Small intestine (tissue), 7 donors: Measurements from ENCODE around the gene DHRSX. TPM values are rescaled to one million over a fixed set of nuclear protein-coding genes. Genes with fewer than 3 reads are reported as not detected.
"Not testable (repeated sequence)": the region's sequence is repeated elsewhere in the genome, so short reads cannot be mapped to it uniquely, and the experiment has no call there.

Source experiments
- DNase-seq, 2 donors: peaks; one replicate each; pipeline versions ENCODE4 v3.0.0 to v3.0.0-alpha.2; 2013
- FAIRE-seq: peaks from 2 replicates; lab custom pipeline; 2012; peaks lifted over from hg19 to GRCh38; lab: Jason Lieb, UNC
- H3K27ac ChIP-seq, 3 donors: one replicate each; pipeline ENCODE4 v1.5.1; 2013; ENCODE audit warnings: low read length in 2 of 3, mild to moderate bottlenecking in 2 of 3, control low read depth in 1 of 3, inconsistent platforms in 1 of 3, low read depth in 1 of 3, moderate library complexity in 1 of 3
- H3K27me3 ChIP-seq, 3 donors: one replicate each; pipeline ENCODE4 v1.6.1; 2013; ENCODE audit warnings: low read length in 3 of 3, inconsistent platforms in 1 of 3; ENCODE audit not compliant: control insufficient read depth in 3 of 3, insufficient read depth in 3 of 3
- H3K36me3 ChIP-seq, 3 donors: one replicate each; pipeline ENCODE4 v1.6.1; 2013; ENCODE audit warnings: low read length in 3 of 3, inconsistent platforms in 1 of 3, low read depth in 1 of 3, mild to moderate bottlenecking in 1 of 3, moderate library complexity in 1 of 3; ENCODE audit not compliant: control insufficient read depth in 3 of 3, insufficient read depth in 2 of 3
- H3K4me1 ChIP-seq, 3 donors: one replicate each; pipeline ENCODE4 v1.6.1; 2013; ENCODE audit warnings: low read length in 2 of 3, inconsistent platforms in 1 of 3, low read depth in 1 of 3, mild to moderate bottlenecking in 1 of 3, moderate library complexity in 1 of 3; ENCODE audit not compliant: control insufficient read depth in 3 of 3, insufficient read depth in 2 of 3
- H3K4me3 ChIP-seq, 3 donors: one replicate each; pipeline ENCODE4 v1.5.1; 2013; ENCODE audit warnings: low read length in 3 of 3, control low read depth in 1 of 3, inconsistent platforms in 1 of 3, low read depth in 1 of 3, mild to moderate bottlenecking in 1 of 3, moderate library complexity in 1 of 3
- H3K9me3 ChIP-seq, 2 donors: one replicate each; pipeline ENCODE4 v1.6.1; 2013; ENCODE audit warnings: low read depth in 1 of 2, low read length in 1 of 2; ENCODE audit not compliant: control insufficient read depth in 2 of 2, insufficient read depth in 1 of 2
- WGBS, 3 donors: extraction: QIAGEN DNeasy Blood & Tissue Kit; methylation state at CpG; one replicate each; pipeline ENCODE4 v1.1.7; 2013; 5-methylcytosine and 5-hydroxymethylcytosine counted together
- polyA plus RNA-seq, 4 donors: library from polyadenylated mRNA; stranded (reverse) in 3 of 4; unstranded in 1 of 4; fragments of 200-250 nt in 3 of 4; fragments of 120-200 nt in 1 of 4; gene quantifications; one replicate each; pipeline versions ENCODE4 v1.2.1 to v1.2.3, GENCODE V29; 2013
- donor health status: healthy with polysubstance abuse.
- donor health status: control.
- donor health status: control.
- donor health status: Bipolar disorder and iron deficiency.
- donor health status: healthy.

DHRSX gene
- polyA plus RNA-seq, 4 donors: 7.2 to 25.2 (median 12.1) TPM

GRCh38 chrX:2526390-2526789, 25.6 kb upstream of the DHRSX start:
- DNase-seq (no peak), FAIRE-seq (no peak)
- 66 to 77% (median 67%) methylated on average over 10 of the region's 10 CpGs for WGBS, 3 donors
- Histone ChIP-seq H3K36me3 (no peaks in the 10 kb centered on the region), H3K27ac (no peak overlapping the region), H3K4me3 (no peak overlapping the region), H3K27me3 (no peaks in the 10 kb centered on the region), H3K9me3 (no peaks in the 10 kb centered on the region), H3K4me1 (no peaks in the 10 kb centered on the region)

GRCh38 chrX:2523911-2524310, 23.1 kb upstream of the DHRSX start:
- Histone ChIP-seq H3K4me3 (no peak overlapping the region), H3K27ac (no peak overlapping the region), H3K4me1 (no peaks in the 10 kb centered on the region), H3K9me3 (no peaks in the 10 kb centered on the region), H3K27me3 (no peaks in the 10 kb centered on the region), H3K36me3 (no peaks in the 10 kb centered on the region)
- no peak for FAIRE-seq
- no peak for DNase-seq
- 70 to 83% (median 79%) methylated on average over 6 of the region's 6 CpGs for WGBS, 3 donors

GRCh38 chrX:2521927-2522386, 21.2 kb upstream of the DHRSX start:
- FAIRE-seq: no peak
- WGBS, 3 donors: 83 to 86% (median 85%) methylated on average over 6 of the region's 6 CpGs
- Histone ChIP-seq H3K27ac (no peak overlapping the region), H3K36me3 (no peaks in the 10 kb centered on the region), H3K9me3 (no peaks in the 10 kb centered on the region), H3K4me3 (no peak overlapping the region), H3K4me1 (no peaks in the 10 kb centered on the region), H3K27me3 (no peaks in the 10 kb centered on the region)
- DNase-seq: no peak

GRCh38 chrX:2521092-2521926, 20.5 kb upstream of the DHRSX start:
- FAIRE-seq (no peak), DNase-seq (no peak)
- H3K4me1 ChIP-seq: no peaks in the 10 kb centered on the region
- H3K9me3 ChIP-seq: no peaks in the 10 kb centered on the region
- WGBS, 3 donors: 38 to 54% (median 52%) methylated on average over 15 of the region's 15 CpGs
- H3K36me3 ChIP-seq: no peaks in the 10 kb centered on the region
- H3K27me3 ChIP-seq: no peaks in the 10 kb centered on the region
- H3K27ac ChIP-seq: no peak overlapping the region
- no peak overlapping the region for H3K4me3 ChIP-seq

GRCh38 chrX:2520539-2520938, 19.8 kb upstream of the DHRSX start:
- WGBS, 3 donors: 96 to 98% (median 97%) methylated on average over 8 of the region's 8 CpGs
- no peaks in the 10 kb centered on the region for H3K36me3 ChIP-seq
- no peak for FAIRE-seq
- H3K27ac ChIP-seq: no peak overlapping the region
- H3K9me3 ChIP-seq: no peaks in the 10 kb centered on the region
- no peak overlapping the region for H3K4me3 ChIP-seq
- DNase-seq: no peak
- no peaks in the 10 kb centered on the region for H3K4me1 ChIP-seq
- H3K27me3 ChIP-seq: no peaks in the 10 kb centered on the region

- not testable (repeated sequence) for H3K4me3 ChIP-seq, DNase-seq, H3K9me3 ChIP-seq, H3K27ac ChIP-seq, H3K27me3 ChIP-seq, FAIRE-seq, H3K36me3 ChIP-seq, H3K4me1 ChIP-seq
- 54 to 59% (median 54%) methylated on average over 3 of the region's 3 CpGs for WGBS, 3 donors
Observed at GRCh38 chrX:2519638-2520037, 18.9 kb upstream of the DHRSX start.

GRCh38 chrX:2517055-2517454, 16.3 kb upstream of the DHRSX start:
- Histone ChIP-seq H3K9me3 (no peaks in the 10 kb centered on the region), H3K4me3 (no peak overlapping the region), H3K36me3 (no peaks in the 10 kb centered on the region), H3K27ac (no peak overlapping the region), H3K27me3 (no peaks in the 10 kb centered on the region), H3K4me1 (no peaks in the 10 kb centered on the region)
- DNase-seq (no peak), FAIRE-seq (no peak)
- 63 to 70% (median 65%) methylated on average over 6 of the region's 6 CpGs for WGBS, 3 donors

GRCh38 chrX:2516623-2517022, 15.8 kb upstream of the DHRSX start:
- DNase-seq (no peak), FAIRE-seq (no peak)
- Histone ChIP-seq H3K27me3 (no peaks in the 10 kb centered on the region), H3K36me3 (no peaks in the 10 kb centered on the region), H3K9me3 (no peaks in the 10 kb centered on the region), H3K4me3 (no peak overlapping the region), H3K27ac (no peak overlapping the region), H3K4me1 (no peaks in the 10 kb centered on the region)
- 78 to 90% (median 83%) methylated on average over 5 of the region's 5 CpGs for WGBS, 3 donors
